PC-3 (cell line): ENCODE data around the gene TTBK2. TPM values are rescaled to one million over a fixed set of nuclear protein-coding genes. Genes with fewer than 3 reads are reported as not detected.

Experiments used
- ATAC-seq: fragments of 200-7000 bp; cut with Tn5 transposase; 2 replicates; pipeline ENCODE4 v1.9.1; 2020; ENCODE audit warnings: mild to moderate bottlenecking, moderate library complexity
- BruUV-seq: library from RNA; stranded (reverse); fragments of 400-500 nt; replicated peaks from 2 replicates; lab custom pipeline; 2021; lab: Mats Ljungman, UMichigan
- CTCF ChIA-PET: fragments of 300-600 bp; sonication (Branson Sonifier 250); formaldehyde crosslinking; loops from one replicate; lab custom pipeline; 2022; ENCODE audit warnings: antibody characterized with exemption; lab: Charles Lee
- POLR2A ChIA-PET: fragments of 300-600 bp; sonication (Branson Sonifier 250); formaldehyde crosslinking; loops from one replicate; lab custom pipeline; 2022; ENCODE audit warnings: antibody characterized with exemption; ENCODE audit not compliant: unreplicated experiment; lab: Charles Lee
- DNase-seq: peaks from one replicate; pipeline ENCODE4 v3.0.0-alpha.2; 2015
- H2AFZ ChIP-seq: fragments of 300-600 bp; sonication (generic); 2 replicates; pipeline ENCODE4 v1.6.0; 2016; ENCODE audit warnings: antibody characterized with exemption, low read length
- H3F3A ChIP-seq: fragments of 300-600 bp; sonication (generic); one replicate; pipeline ENCODE4 v1.6.0; 2017; ENCODE audit warnings: antibody characterized with exemption, low read length, control low read depth, mild to moderate bottlenecking; ENCODE audit not compliant: unreplicated experiment
- H3K27ac ChIP-seq: fragments of 300-600 bp; sonication (generic); 2 replicates; pipeline ENCODE4 v1.5.1; 2016; ENCODE audit warnings: mild to moderate bottlenecking, low read length
- H3K27me3 ChIP-seq: fragments of 300-600 bp; sonication (generic); 2 replicates; pipeline ENCODE4 v1.6.1; 2016; ENCODE audit warnings: low read length, mixed read lengths
- H3K36me3 ChIP-seq: fragments of 300-600 bp; sonication (generic); 2 replicates; pipeline ENCODE4 v1.6.1; 2016; ENCODE audit warnings: low read depth, mixed run types, low read length, mixed read lengths
- H3K4me1 ChIP-seq: fragments of 300-600 bp; sonication (generic); 2 replicates; pipeline ENCODE4 v1.5.1; 2016; ENCODE audit warnings: low read length; ENCODE audit not compliant: insufficient read depth
- H3K4me2 ChIP-seq: fragments of 300-600 bp; sonication (generic); 2 replicates; pipeline ENCODE4 v1.6.0; 2016; ENCODE audit warnings: low read length
- H3K4me3 ChIP-seq: fragments of 300-600 bp; sonication (generic); 2 replicates; pipeline ENCODE4 v1.5.1; 2016; ENCODE audit warnings: mild to moderate bottlenecking, low read length, mixed read lengths
- H3K79me2 ChIP-seq: fragments of 300-600 bp; sonication (generic); 2 replicates; pipeline ENCODE4 v1.6.1; 2017; ENCODE audit warnings: low read length, mixed read lengths
- H3K9ac ChIP-seq: fragments of 300-600 bp; sonication (generic); 2 replicates; pipeline ENCODE4 v1.6.0; 2016; ENCODE audit warnings: mild to moderate bottlenecking, low read length
- H3K9me2 ChIP-seq: fragments of 300-600 bp; sonication (generic); replicated peaks from 2 replicates; pipeline ENCODE4 v1.6.1; 2016; ENCODE audit warnings: mixed run types, low read length, mixed read lengths
- H3K9me3 ChIP-seq: fragments of 300-600 bp; sonication (generic); 2 replicates; pipeline ENCODE4 v1.6.1; 2016; ENCODE audit warnings: low read length, mixed read lengths
- H4K20me1 ChIP-seq: fragments of 300-600 bp; sonication (generic); 2 replicates; pipeline ENCODE4 v1.6.1; 2016; ENCODE audit warnings: low read length, mixed read lengths
- EZH2 ChIP-seq: fragments of 300-600 bp; sonication (generic); IDR thresholded peaks from one replicate; pipeline ENCODE4 v1.6.1; 2017; ENCODE audit warnings: antibody characterized with exemption, mild to moderate bottlenecking, low read length; ENCODE audit not compliant: unreplicated experiment
- EZH2phosphoT487 ChIP-seq: fragments of 300-600 bp; sonication (generic); IDR thresholded peaks from 2 replicates; pipeline ENCODE4 v1.6.1; 2018; ENCODE audit warnings: mild to moderate bottlenecking, antibody characterized with exemption, low read length, borderline replicate concordance
- intact Hi-C: fragments of 100-400 bp; cut with micrococcal nuclease; formaldehyde crosslinking; loops from 2 replicates; pipeline ENCODE4 v1.9.0; 2023
- total RNA-seq: library from RNA; depleted of rRNA; stranded (reverse); fragments of >200 nt; gene quantifications from 2 replicates; pipeline ENCODE4 v1.2.3, GENCODE V29; 2014
- TF ChIP-seq, protein P1 (sequence below): fragments of 300-600 bp; sonication (generic); conservative IDR thresholded peaks from 2 replicates; pipeline ENCODE4 v1.5.1; 2017; ENCODE audit warnings: antibody characterized with exemption, low read depth, mild to moderate bottlenecking, low read length

The TTBK2 gene
- total RNA-seq, 1 experiment from 2014 or later, result 3.5 TPM

DNA sequence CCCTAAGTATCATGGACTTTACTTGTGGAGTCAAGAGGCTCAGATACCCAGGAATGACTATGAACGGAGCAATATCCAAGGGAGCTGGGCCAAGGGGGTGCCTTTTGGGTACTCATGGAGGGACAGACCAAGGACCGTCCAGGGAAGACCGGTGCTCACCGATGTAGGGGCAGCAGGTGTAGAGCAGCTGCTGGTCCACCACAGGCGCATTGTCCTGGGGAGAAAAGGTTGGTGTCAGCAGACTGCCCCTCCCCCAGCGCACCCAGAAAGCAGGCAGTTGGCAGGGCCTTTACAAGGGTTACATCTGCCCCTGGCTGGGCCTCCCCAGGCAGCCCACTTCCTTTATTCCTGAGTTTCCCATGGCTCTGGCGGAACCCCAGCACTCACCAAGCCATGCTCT lies 191.2 kb downstream of the TTBK2 start:
- Histone ChIP-seq H4K20me1 (no peaks in the 10 kb centered on the region), H3K27me3 (no peaks in the 10 kb centered on the region), H3K4me1 (no peaks in the 10 kb centered on the region), H3K36me3 (peaks cover 70% of the 10 kb centered on the region), H3K9me3 (no peaks in the 10 kb centered on the region), H3K9me2 (no peaks in the 10 kb centered on the region), H3K4me3 (no peak overlapping the region), H2AFZ (no peak overlapping the region), H3K79me2 (no peaks in the 10 kb centered on the region), H3F3A (no peaks in the 10 kb centered on the region), H3K27ac (no peak overlapping the region), H3K4me2 (no peak overlapping the region), H3K9ac (no peak overlapping the region)
- no peak for ATAC-seq
- BruUV-seq, result no TSS peak
- DNase-seq, result no peak
- ChIA-PET POLR2A (no interaction called here), CTCF (no interaction called here)
- intact Hi-C loops, result no loop called here
- TF ChIP-seq, protein P1, sequence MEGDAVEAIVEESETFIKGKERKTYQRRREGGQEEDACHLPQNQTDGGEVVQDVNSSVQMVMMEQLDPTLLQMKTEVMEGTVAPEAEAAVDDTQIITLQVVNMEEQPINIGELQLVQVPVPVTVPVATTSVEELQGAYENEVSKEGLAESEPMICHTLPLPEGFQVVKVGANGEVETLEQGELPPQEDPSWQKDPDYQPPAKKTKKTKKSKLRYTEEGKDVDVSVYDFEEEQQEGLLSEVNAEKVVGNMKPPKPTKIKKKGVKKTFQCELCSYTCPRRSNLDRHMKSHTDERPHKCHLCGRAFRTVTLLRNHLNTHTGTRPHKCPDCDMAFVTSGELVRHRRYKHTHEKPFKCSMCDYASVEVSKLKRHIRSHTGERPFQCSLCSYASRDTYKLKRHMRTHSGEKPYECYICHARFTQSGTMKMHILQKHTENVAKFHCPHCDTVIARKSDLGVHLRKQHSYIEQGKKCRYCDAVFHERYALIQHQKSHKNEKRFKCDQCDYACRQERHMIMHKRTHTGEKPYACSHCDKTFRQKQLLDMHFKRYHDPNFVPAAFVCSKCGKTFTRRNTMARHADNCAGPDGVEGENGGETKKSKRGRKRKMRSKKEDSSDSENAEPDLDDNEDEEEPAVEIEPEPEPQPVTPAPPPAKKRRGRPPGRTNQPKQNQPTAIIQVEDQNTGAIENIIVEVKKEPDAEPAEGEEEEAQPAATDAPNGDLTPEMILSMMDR, result no peak
- TF ChIP-seq EZH2 (no peak), EZH2phosphoT487 (no peak)

DNA sequence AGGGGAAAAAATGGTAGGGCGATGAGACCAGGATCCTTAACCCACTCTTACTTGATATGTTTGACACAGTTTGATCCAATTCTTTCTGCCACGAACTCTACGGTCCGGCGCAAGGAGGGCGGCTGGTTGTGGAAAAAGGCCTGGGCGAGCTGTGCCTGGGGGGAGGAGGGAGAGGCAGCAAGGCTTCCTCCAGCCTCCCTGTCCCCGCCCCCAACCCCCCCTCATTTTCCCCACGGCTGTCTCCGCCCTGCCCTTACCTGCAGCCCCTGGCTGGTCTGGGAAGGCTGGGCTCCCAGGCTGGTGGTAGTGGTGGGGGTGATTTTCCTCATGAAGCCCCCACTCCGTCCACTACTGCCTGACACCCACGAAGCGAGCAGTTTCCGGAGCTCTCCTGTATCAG lies 191.6 kb downstream of the TTBK2 start:
- ATAC-seq (no peak), DNase-seq (no peak)
- ChIA-PET POLR2A (no interaction called here), CTCF (no interaction called here)
- H3K9me2 ChIP-seq, result no peaks in the 10 kb centered on the region
- no peaks in the 10 kb centered on the region for H3K9me3 ChIP-seq
- no peaks in the 10 kb centered on the region for H4K20me1 ChIP-seq
- H3K9ac ChIP-seq, result no peak overlapping the region
- H3K27me3 ChIP-seq, result no peaks in the 10 kb centered on the region
- H3F3A ChIP-seq, result no peaks in the 10 kb centered on the region
- TF ChIP-seq EZH2phosphoT487 (no peak), EZH2 (no peak)
- TF ChIP-seq, protein P1, result no peak
- no peak overlapping the region for H3K4me3 ChIP-seq
- no TSS peak for BruUV-seq
- no peaks in the 10 kb centered on the region for H3K4me1 ChIP-seq
- H3K79me2 ChIP-seq, result no peaks in the 10 kb centered on the region
- H3K36me3 ChIP-seq, result peaks cover 72% of the 10 kb centered on the region
- H3K4me2 ChIP-seq, result no peak overlapping the region
- intact Hi-C loops, result no loop called here
- no peak overlapping the region for H2AFZ ChIP-seq
- H3K27ac ChIP-seq, result no peak overlapping the region

DNA sequence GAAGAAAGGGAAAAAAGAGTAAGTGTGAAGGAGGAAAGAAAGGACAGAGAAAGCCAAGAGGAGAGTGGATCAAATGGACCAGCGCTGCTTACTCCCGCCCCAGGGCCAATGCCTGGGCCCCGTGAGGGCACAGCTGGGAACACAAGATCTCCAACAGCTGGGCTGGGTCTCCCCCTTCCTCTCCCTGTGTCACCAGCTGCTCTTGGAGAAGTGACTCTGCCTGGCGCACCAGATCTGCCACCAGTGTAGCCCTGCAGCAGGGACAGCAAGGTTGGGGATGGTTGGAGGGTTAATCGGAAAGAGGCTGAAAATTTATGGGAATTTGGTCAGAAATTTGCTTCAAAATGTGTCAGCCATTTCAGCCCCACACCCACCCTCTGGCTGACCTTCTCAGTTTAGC lies 192.0 kb downstream of the TTBK2 start:
- POLR2A ChIA-PET, result no interaction called here
- H3K4me1 ChIP-seq, result no peaks in the 10 kb centered on the region
- no peaks in the 10 kb centered on the region for H3K79me2 ChIP-seq
- H3K27ac ChIP-seq, result no peak overlapping the region
- H3K4me2 ChIP-seq, result no peak overlapping the region
- H3K9ac ChIP-seq, result no peak overlapping the region
- H4K20me1 ChIP-seq, result no peaks in the 10 kb centered on the region
- TF ChIP-seq EZH2 (no peak), EZH2phosphoT487 (no peak)
- TF ChIP-seq, protein P1, result no peak
- no peak overlapping the region for H3K4me3 ChIP-seq
- H3K9me3 ChIP-seq, result no peaks in the 10 kb centered on the region
- peaks cover 70% of the 10 kb centered on the region for H3K36me3 ChIP-seq
- H2AFZ ChIP-seq, result no peak overlapping the region
- no peaks in the 10 kb centered on the region for H3F3A ChIP-seq
- no TSS peak for BruUV-seq
- no peak for DNase-seq
- H3K27me3 ChIP-seq, result no peaks in the 10 kb centered on the region
- ATAC-seq, result no peak
- intact Hi-C loops, result no loop called here
- H3K9me2 ChIP-seq, result no peaks in the 10 kb centered on the region
- CTCF ChIA-PET, result no interaction called here
